Endodermal cell (in vitro differentiated cells): Measurements from ENCODE around the gene NRG2. TPM values are rescaled to one million over a fixed set of nuclear protein-coding genes. Genes with fewer than 3 reads are reported as not detected.

Experiments
- DNase-seq: peaks from one replicate; pipeline ENCODE4 v3.0.0-alpha.2; 2017
- H3K27ac ChIP-seq: 2 replicates; pipeline ENCODE4 v1.5.1; 2013; ENCODE audit warnings: mild to moderate bottlenecking, low read depth, low read length, moderate library complexity
- H3K27me3 ChIP-seq: 2 replicates; pipeline ENCODE4 v1.6.1; 2013; ENCODE audit warnings: mild to moderate bottlenecking, low read length, moderate library complexity; ENCODE audit not compliant: insufficient read depth, control insufficient read depth, poor library complexity, severe bottlenecking
- H3K36me3 ChIP-seq: 2 replicates; pipeline ENCODE4 v1.7.0; 2013; ENCODE audit warnings: mild to moderate bottlenecking, low read length, moderate library complexity; ENCODE audit not compliant: control insufficient read depth, insufficient read depth
- H3K4me1 ChIP-seq: one replicate; pipeline ENCODE4 v1.7.0; 2013; ENCODE audit warnings: low read length; ENCODE audit not compliant: control insufficient read depth, insufficient read depth
- H3K4me3 ChIP-seq: 2 replicates; pipeline ENCODE4 v1.5.1; 2013; ENCODE audit warnings: mild to moderate bottlenecking, low read length, moderate library complexity
- H3K9ac ChIP-seq: 2 replicates; pipeline ENCODE4 v1.6.1; 2013; ENCODE audit warnings: mild to moderate bottlenecking, low read length, moderate library complexity; ENCODE audit not compliant: poor library complexity, severe bottlenecking; ENCODE audit errors: extremely low read depth
- H3K9me3 ChIP-seq: 2 replicates; pipeline ENCODE4 v1.6.1; 2013; ENCODE audit warnings: mild to moderate bottlenecking, low read length, moderate library complexity; ENCODE audit not compliant: control insufficient read depth
- H3K27ac Mint-ChIP-seq: 2 replicates; pipeline ENCODE4 v1.8.0; 2020; ENCODE audit warnings: mixed read lengths
- H3K27me3 Mint-ChIP-seq: 2 replicates; pipeline ENCODE4 v1.8.0; 2021; ENCODE audit warnings: mild to moderate bottlenecking, mixed read lengths; ENCODE audit not compliant: insufficient read depth
- H3K36me3 Mint-ChIP-seq: 2 replicates; pipeline ENCODE4 v1.8.0; 2020; ENCODE audit warnings: low read depth, mixed read lengths
- H3K4me1 Mint-ChIP-seq: 2 replicates; pipeline ENCODE4 v1.8.0; 2020; ENCODE audit warnings: mixed read lengths
- H3K4me3 Mint-ChIP-seq: 2 replicates; pipeline ENCODE4 v1.8.0; 2020; ENCODE audit warnings: mild to moderate bottlenecking, moderate library complexity, mixed read lengths
- H3K9me3 Mint-ChIP-seq: 2 replicates; pipeline ENCODE4 v1.8.0; 2020; ENCODE audit warnings: mild to moderate bottlenecking, mixed read lengths
- WGBS, 2 experiments: methylation state at CpG; one replicate each; pipeline versions ENCODE4 v1.1.5 to v1.1.7; 2013; ENCODE audit warnings: missing lambda C conversion rate in 2 of 2, mixed read lengths in 1 of 2; ENCODE audit not compliant: insufficient coverage in 1 of 2, insufficient read length in 1 of 2; 5-methylcytosine and 5-hydroxymethylcytosine counted together
- total RNA-seq, 2 donors: library from RNA; stranded (reverse); fragmentation: NEBNext Ultra II Directional in 1 of 2; extraction: Animal tissue kit (Norgen Biotek cat#: 25700) in 1 of 2; gene quantifications; 2 replicates in 1 of 2; 3 replicates in 1 of 2; pipeline ENCODE4 v1.2.1, GENCODE V29; 2021
- TF ChIP-seq, protein P1 (sequence below): fragments of 200-600 bp; sonication (generic); conservative IDR thresholded peaks from 2 replicates; pipeline ENCODE4 v1.5.0; 2021; ENCODE audit warnings: antibody characterized with exemption, mild to moderate bottlenecking

The NRG2 gene
- total RNA-seq, 2 donors from 2014 or later, result 10.8 to 12.5 TPM

DNA sequence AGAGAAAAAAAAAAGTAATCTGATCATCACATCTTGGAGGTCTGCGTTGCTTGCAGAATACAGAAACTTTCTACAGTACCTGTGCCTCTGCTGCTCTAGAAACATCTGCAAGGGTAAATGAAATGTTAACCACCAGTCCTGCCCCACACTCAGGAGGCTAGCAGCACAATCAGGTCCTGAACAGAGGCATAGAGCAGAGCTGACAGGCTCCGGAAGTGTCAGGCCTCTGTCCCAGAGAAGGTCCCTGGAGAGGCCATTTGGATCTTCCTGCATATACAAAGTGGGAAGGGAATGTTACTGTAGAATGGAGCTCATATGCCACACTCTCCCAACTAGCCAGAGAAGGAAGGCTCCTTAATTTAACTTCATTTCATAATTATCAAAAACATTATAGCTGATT is 7.2 kb downstream of the NRG2 start:
- H3K9me3 Mint-ChIP-seq, result peaks cover 18% of the 10 kb centered on the region
- H3K27ac Mint-ChIP-seq, result no peak overlapping the region
- H3K4me1 Mint-ChIP-seq, result peaks cover 63% of the 10 kb centered on the region
- Histone ChIP-seq H3K4me1 (peaks cover 10% of the 10 kb centered on the region), H3K36me3 (no peaks in the 10 kb centered on the region), H3K9me3 (peaks cover 6% of the 10 kb centered on the region), H3K4me3 (no peak overlapping the region), H3K9ac (no peak overlapping the region), H3K27me3 (peaks cover 15% of the 10 kb centered on the region), H3K27ac (no peak overlapping the region)
- H3K36me3 Mint-ChIP-seq, result peaks cover 10% of the 10 kb centered on the region
- H3K27me3 Mint-ChIP-seq, result peaks cover 48% of the 10 kb centered on the region
- WGBS, 2 experiments, result 74 to 90% methylated on average over 1 to 2 of the region's 2 CpGs
- no peak overlapping the region for H3K4me3 Mint-ChIP-seq
- TF ChIP-seq, protein P1, sequence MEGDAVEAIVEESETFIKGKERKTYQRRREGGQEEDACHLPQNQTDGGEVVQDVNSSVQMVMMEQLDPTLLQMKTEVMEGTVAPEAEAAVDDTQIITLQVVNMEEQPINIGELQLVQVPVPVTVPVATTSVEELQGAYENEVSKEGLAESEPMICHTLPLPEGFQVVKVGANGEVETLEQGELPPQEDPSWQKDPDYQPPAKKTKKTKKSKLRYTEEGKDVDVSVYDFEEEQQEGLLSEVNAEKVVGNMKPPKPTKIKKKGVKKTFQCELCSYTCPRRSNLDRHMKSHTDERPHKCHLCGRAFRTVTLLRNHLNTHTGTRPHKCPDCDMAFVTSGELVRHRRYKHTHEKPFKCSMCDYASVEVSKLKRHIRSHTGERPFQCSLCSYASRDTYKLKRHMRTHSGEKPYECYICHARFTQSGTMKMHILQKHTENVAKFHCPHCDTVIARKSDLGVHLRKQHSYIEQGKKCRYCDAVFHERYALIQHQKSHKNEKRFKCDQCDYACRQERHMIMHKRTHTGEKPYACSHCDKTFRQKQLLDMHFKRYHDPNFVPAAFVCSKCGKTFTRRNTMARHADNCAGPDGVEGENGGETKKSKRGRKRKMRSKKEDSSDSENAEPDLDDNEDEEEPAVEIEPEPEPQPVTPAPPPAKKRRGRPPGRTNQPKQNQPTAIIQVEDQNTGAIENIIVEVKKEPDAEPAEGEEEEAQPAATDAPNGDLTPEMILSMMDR, result no peak
- DNase-seq, result no peak

DNA sequence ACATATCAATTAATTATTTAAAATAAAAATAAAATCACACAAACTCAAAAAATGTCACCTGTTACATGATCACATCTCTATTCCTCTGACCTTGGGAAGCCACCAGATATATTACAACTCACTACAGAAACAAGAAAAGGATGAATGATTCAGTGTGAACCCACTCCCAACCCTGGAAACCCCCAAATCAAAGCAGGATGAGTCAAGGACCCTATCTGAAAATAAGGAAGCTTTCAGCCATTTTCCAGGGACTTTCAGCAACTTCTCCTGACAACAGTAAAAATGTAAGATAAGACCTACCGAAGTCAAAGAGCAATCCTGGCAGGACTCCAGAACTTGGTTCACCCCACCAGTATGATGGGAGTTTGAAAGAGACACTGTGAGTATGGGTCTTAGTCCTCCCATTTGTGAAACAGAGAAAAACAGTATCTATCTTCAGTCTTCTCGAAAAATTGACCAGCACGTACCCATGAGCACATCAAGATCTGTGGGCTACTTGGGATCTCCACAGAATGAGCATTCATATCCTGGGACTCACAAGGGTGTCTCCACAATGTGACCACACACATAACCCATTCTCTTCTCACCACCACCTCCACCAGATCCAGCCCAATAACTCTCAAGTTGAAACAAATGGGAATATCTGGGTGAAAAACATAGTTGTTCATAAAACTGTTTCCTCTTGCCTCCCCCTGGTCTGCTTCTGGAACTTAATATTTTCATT is 9.9 kb downstream of the NRG2 start:
- TF ChIP-seq, protein P1, result no peak
- Histone ChIP-seq H3K9ac (no peak overlapping the region), H3K27ac (no peak overlapping the region), H3K36me3 (no peaks in the 10 kb centered on the region), H3K4me3 (no peak overlapping the region), H3K27me3 (peaks cover 36% of the 10 kb centered on the region), H3K9me3 (peaks cover 6% of the 10 kb centered on the region), H3K4me1 (peaks cover 8% of the 10 kb centered on the region)
- 87 to 96% methylated on average over 2 to 3 of the region's 3 CpGs for WGBS, 2 experiments
- Mint-ChIP-seq H3K27me3 (peaks cover 54% of the 10 kb centered on the region), H3K4me1 (peaks cover 48% of the 10 kb centered on the region), H3K9me3 (peaks cover 18% of the 10 kb centered on the region), H3K36me3 (peaks cover 10% of the 10 kb centered on the region), H3K4me3 (no peak overlapping the region), H3K27ac (no peak overlapping the region)
- DNase-seq, result no peak

DNA sequence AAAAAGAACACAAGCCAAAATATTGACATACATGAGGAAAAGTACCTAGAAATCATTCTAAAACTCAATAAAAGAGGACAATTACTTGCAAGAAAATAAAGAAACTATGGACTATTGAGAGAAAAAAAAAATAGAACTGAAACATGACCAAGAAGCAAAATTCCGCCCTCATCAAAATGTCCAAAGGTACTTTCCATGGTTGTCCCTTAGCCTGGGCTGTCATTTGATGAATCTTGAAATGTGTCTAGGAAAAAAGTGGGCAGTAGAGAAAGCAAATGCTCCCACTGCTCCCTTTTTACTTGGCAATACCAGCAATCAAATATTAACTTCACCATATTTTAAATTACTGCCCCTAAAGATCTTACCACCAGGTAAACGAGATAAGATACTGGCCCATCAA is 10.8 kb downstream of the NRG2 start:
- H3K27ac ChIP-seq, result no peak overlapping the region
- H3K9me3 ChIP-seq, result peaks cover 6% of the 10 kb centered on the region
- Mint-ChIP-seq H3K4me1 (peaks cover 44% of the 10 kb centered on the region), H3K27ac (no peak overlapping the region), H3K4me3 (no peak overlapping the region), H3K36me3 (peaks cover 10% of the 10 kb centered on the region), H3K9me3 (peaks cover 18% of the 10 kb centered on the region), H3K27me3 (peaks cover 60% of the 10 kb centered on the region)
- TF ChIP-seq, protein P1, result no peak
- H3K9ac ChIP-seq, result no peak overlapping the region
- peaks cover 37% of the 10 kb centered on the region for H3K27me3 ChIP-seq
- no peaks in the 10 kb centered on the region for H3K36me3 ChIP-seq
- WGBS, 2 experiments, result 87 to 100% methylated on average over 1 of the region's 2 CpGs
- no peak for DNase-seq
- H3K4me1 ChIP-seq, result peaks cover 8% of the 10 kb centered on the region
- no peak overlapping the region for H3K4me3 ChIP-seq
